ENCODE data around the gene TMEM100.

- TF ChIP-seq POLR2AphosphoS5 (IDR thresholded peaks at IDR 0.05; ENCODE audit: borderline replicate concordance, low read depth, low read length) (no peak), EZH2 (IDR thresholded peaks at IDR 0.05) (no peak), FOXP2 (optimal IDR thresholded peaks at IDR 0.05; ENCODE audit: control extremely low read depth, extremely low read length, insufficient read depth) (no peak)
These were observed 29.1 kb upstream of the TMEM100 start for GRCh38 chr17:55751720-55752250.

Data from SK-N-MC (cell line).